ENCODE data around the gene PIK3R5. TPM values are rescaled to one million over a fixed set of nuclear protein-coding genes. Genes with fewer than 3 reads are reported as not detected.

The PIK3R5 gene, protein sequence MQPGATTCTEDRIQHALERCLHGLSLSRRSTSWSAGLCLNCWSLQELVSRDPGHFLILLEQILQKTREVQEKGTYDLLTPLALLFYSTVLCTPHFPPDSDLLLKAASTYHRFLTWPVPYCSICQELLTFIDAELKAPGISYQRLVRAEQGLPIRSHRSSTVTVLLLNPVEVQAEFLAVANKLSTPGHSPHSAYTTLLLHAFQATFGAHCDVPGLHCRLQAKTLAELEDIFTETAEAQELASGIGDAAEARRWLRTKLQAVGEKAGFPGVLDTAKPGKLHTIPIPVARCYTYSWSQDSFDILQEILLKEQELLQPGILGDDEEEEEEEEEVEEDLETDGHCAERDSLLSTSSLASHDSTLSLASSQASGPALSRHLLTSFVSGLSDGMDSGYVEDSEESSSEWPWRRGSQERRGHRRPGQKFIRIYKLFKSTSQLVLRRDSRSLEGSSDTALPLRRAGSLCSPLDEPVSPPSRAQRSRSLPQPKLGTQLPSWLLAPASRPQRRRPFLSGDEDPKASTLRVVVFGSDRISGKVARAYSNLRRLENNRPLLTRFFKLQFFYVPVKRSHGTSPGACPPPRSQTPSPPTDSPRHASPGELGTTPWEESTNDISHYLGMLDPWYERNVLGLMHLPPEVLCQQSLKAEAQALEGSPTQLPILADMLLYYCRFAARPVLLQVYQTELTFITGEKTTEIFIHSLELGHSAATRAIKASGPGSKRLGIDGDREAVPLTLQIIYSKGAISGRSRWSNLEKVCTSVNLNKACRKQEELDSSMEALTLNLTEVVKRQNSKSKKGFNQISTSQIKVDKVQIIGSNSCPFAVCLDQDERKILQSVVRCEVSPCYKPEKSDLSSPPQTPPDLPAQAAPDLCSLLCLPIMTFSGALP
- 14.5 TPM for total RNA-seq (ENCODE audit: unreplicated experiment)
- long read RNA-seq, full-length matches to known transcripts = 1 of 7 reads
- long read RNA-seq, partial matches to known transcripts = 2 of 7 reads
- long read RNA-seq, other reads (novel, unspliced or antisense) = 4 of 7 reads

GRCh38 chr17:8965394-8966168, at the start of gene PIK3R5:
PIK3R5 (minus strand) TSS chr17:8965707; CDS start chr17:8911494, 54,213 bp downstream.
- DNase-seq (ENCODE audit: low spot score) = peak; percentile 67
- peak within 1 kb of the TSS; percentile 52 for H3K27ac Mint-ChIP-seq (ENCODE audit: unreplicated experiment)
- H3K9me3 Mint-ChIP-seq (ENCODE audit: unreplicated experiment) = no peaks in the 10 kb centered on the region
- H3K4me1 Mint-ChIP-seq (ENCODE audit: unreplicated experiment) = peaks cover 11% of the 10 kb centered on the region
- TF ChIP-seq CTCF (IDR thresholded peaks at IDR 0.05; ENCODE audit: unreplicated experiment) = peak; percentile 12
- peaks cover 9% of the 10 kb centered on the region for H3K27me3 Mint-ChIP-seq (ENCODE audit: unreplicated experiment)
- peaks cover 23% of the 10 kb centered on the region for H3K36me3 Mint-ChIP-seq (ENCODE audit: low read depth, unreplicated experiment)
- peak within 1 kb of the TSS; percentile 93 for H3K4me3 Mint-ChIP-seq (ENCODE audit: unreplicated experiment)

DNA sequence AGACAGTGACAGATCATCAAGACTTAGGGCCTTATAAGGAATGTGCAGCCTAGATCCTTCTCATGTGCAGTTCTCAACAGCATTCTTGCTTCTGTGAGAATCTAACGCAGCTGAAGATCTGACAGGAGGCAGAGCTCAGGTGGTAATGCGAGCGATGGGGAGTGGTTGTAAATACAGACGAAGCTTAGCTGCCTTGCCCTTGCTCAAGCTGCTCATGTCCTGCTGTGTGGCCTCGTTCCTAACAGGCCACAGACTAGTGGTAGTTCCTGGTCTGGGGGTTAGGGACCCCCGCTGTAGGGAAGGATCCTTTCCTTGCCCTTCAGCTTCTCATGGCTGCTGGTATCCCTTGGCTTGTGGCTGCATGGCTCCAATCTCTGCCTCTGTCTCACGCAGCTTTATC, 45.5 kb upstream of the PIK3R5 start:
- Mint-ChIP-seq H3K9me3 (ENCODE audit: unreplicated experiment) (peaks cover 3% of the 10 kb centered on the region), H3K36me3 (ENCODE audit: low read depth, unreplicated experiment) (no peaks in the 10 kb centered on the region), H3K27ac (ENCODE audit: unreplicated experiment) (no peak overlapping the region), H3K27me3 (ENCODE audit: unreplicated experiment) (peaks cover 9% of the 10 kb centered on the region), H3K4me3 (ENCODE audit: unreplicated experiment) (no peak overlapping the region), H3K4me1 (ENCODE audit: unreplicated experiment) (peaks cover 6% of the 10 kb centered on the region)
- no peak for TF ChIP-seq CTCF (IDR thresholded peaks at IDR 0.05; ENCODE audit: unreplicated experiment)
- DNase-seq (ENCODE audit: low spot score) = no peak

- no peak for TF ChIP-seq CTCF (IDR thresholded peaks at IDR 0.05; ENCODE audit: unreplicated experiment)
- peaks cover 20% of the 10 kb centered on the region for H3K27me3 Mint-ChIP-seq (ENCODE audit: unreplicated experiment)
- no peak for DNase-seq (ENCODE audit: low spot score)
- H3K27ac Mint-ChIP-seq (ENCODE audit: unreplicated experiment) = no peak overlapping the region
- peaks cover 3% of the 10 kb centered on the region for H3K9me3 Mint-ChIP-seq (ENCODE audit: unreplicated experiment)
- H3K4me3 Mint-ChIP-seq (ENCODE audit: unreplicated experiment) = no peak overlapping the region
- no peaks in the 10 kb centered on the region for H3K36me3 Mint-ChIP-seq (ENCODE audit: low read depth, unreplicated experiment)
- peaks cover 6% of the 10 kb centered on the region for H3K4me1 Mint-ChIP-seq (ENCODE audit: unreplicated experiment)
Measured at GRCh38 chr17:9009737-9010136, 44.2 kb upstream of the PIK3R5 start.

- H3K27me3 Mint-ChIP-seq (ENCODE audit: unreplicated experiment) = peaks cover 22% of the 10 kb centered on the region
- no peak for TF ChIP-seq CTCF (IDR thresholded peaks at IDR 0.05; ENCODE audit: unreplicated experiment)
- no peaks in the 10 kb centered on the region for H3K36me3 Mint-ChIP-seq (ENCODE audit: low read depth, unreplicated experiment)
- H3K9me3 Mint-ChIP-seq (ENCODE audit: unreplicated experiment) = peaks cover 3% of the 10 kb centered on the region
- DNase-seq (ENCODE audit: low spot score) = no peak
- peaks cover 6% of the 10 kb centered on the region for H3K4me1 Mint-ChIP-seq (ENCODE audit: unreplicated experiment)
- H3K4me3 Mint-ChIP-seq (ENCODE audit: unreplicated experiment) = no peak overlapping the region
- H3K27ac Mint-ChIP-seq (ENCODE audit: unreplicated experiment) = no peak overlapping the region
Measured at GRCh38 chr17:9009096-9009495, 43.6 kb upstream of the PIK3R5 start.

Data from endothelial cell (in vitro differentiated cells).